Mesenteric fat pad (tissue), 1 donor: ENCODE data around the gene KRTAP10-5. TPM values are rescaled to one million over a fixed set of nuclear protein-coding genes. Genes with fewer than 3 reads are reported as not detected.
A peak's percentile ranks its signal among the peaks of the same experiment; 100 is the strongest.
"Not testable (repeated sequence)": the region's sequence is repeated elsewhere in the genome, so short reads cannot be mapped to it uniquely, and the experiment has no call there.

Experiments used
- DNase-seq: peaks from one replicate; pipeline ENCODE4 v3.0.0-alpha.2; 2020; ENCODE audit warnings: low spot score
- total RNA-seq: library from RNA; stranded (reverse); fragmentation: NEBNext Ultra II Directional; extraction: Animal tissue kit (Norgen Biotek cat#: 25700); gene quantifications from one replicate; pipeline ENCODE4 v1.2.1, GENCODE V29; 2021
- donor health status: DM: yes; HTN: yes; CAD: no.

The KRTAP10-5 gene
- total RNA-seq, 1 donor from 2014 or later = not detected

DNA sequence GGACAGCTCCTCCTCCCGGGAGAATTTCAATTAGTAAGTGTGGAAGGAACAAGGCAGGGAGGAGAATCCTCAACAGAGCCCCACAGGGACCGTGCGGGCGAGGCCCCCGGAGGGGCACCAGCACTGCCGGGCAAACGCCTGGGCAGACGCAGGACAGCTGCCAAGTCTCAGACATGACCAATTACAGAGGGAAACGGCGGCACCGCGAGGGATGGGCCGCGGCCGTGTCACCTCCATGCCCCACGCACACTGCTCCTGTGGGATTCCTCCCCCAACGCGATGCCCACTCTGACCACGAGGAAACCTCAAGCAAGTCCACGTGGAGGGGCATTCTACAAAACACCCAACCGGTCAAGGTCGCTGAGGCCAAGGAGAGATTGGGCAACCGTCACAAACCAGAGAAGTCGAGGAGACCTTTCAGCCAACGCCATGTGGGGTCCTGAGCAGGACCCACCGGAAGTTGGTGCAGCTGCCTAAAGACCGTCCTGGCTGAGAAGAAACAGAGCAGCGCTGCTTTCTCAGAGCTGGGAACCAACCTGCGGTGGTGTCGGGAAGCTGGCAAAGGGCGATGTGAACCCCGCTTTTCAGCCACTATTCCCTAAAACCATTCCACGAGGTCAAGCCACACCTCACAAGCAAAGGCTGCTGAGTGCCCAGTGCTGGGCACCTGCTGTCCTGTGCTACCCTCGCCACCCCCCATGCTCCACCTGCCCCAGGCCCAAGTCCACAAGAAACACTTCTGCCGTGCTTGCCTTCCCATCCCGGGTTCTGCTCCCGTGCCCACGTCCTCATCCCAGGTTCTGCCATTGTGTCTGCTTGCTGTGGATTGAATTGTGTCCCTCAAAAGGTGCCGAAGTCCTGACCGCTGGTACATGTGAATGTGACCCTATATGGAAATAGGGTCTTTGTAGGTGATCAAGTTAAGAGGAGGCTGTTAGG is 8.3 kb downstream of the KRTAP10-5 start:
- no peak for DNase-seq

DNA sequence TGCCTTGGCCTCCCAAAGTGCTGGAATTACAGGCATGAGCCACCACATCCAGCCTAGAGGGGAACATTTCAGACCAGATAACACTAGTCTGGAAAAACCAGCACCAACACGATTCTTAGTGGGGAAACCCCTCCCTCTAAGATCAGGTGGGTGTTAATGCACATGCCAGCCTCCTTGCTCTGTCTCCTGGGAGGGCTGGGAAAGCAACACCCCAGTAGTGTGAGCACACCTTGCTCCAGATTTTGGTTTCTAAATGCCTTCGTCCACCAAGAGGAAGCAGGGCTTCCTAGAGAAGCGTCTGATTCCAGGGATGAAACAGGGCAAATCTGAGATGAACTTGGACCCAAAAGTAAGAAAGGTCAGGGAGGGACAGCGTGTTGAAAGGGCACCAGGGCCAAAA is 9.1 kb downstream of the KRTAP10-5 start:
- no peak for DNase-seq

DNA sequence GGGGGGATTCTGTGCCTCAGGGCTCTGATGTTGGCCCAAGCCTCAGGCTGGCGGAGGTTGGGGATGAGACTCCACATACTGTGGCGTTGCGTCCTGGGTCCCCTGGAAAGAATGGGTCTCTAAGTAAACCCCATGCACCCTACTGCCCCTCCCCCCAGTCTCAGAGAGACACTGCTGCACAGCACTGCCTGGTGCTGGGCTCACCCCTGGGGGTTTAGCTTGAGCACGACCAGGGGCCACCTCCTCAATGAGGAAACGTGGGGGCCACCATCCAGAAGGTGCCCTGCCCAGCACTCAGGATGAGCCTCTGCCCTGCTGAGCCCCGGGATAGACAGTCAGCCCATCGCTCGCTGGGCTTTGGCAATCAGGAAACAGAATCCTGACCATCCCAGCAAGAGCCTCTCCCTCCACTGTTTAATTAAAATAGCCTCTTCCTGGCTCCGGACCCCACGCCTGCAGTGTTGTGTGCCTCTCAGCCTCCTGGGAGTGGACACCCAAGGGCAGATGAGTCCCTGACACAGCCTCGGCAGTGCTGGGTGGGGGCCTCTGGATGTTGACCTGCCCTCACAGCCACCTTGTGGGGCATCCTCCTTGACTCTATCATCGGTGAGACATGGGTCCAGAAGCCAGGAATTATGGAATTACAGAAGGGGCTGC is 10.4 kb downstream of the KRTAP10-5 start:
- no peak for DNase-seq

DNA sequence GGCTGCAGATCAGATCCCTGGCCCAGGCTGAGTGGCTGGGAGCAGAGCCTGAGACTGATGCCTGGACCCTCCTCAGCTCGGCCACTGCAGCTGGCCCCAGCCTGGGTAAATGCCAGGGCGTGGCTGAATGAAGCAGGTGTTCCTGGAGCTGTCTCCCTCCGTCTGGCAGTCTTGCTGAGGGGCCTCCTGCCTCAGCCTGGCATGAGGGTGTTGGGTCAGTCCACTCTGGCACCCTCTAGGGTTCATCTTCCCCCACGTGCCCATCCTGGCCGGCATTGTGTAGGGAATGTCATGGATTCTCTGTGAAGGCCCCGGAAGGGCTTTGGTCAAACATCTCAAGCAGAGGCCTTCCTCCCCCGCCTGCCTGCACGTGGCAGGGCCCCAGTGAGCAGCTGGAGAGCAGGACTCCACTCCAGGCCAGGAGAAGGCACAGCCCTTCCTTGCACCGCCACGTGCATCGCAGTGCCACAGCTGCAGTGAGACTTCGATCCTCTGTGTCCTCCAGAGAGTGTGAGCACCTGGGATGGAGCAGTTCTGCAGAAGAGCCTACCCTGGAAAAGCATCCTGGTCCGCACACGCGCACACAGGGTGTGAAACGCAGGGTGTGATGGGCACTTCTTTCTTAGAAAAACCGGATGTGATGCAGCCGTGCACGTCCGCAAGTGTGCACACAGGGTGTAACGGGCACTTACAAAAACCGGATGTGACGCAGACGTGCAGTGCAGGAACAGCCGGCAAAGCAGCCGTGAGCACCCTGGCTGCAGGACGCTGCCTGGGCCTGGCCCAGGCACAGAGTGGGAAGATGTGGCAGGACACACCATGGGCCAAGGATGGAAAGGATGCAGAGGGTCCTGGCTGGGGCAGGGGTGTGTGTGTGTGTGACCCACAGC is 11.5 kb downstream of the KRTAP10-5 start:
- DNase-seq = no peak

DNA sequence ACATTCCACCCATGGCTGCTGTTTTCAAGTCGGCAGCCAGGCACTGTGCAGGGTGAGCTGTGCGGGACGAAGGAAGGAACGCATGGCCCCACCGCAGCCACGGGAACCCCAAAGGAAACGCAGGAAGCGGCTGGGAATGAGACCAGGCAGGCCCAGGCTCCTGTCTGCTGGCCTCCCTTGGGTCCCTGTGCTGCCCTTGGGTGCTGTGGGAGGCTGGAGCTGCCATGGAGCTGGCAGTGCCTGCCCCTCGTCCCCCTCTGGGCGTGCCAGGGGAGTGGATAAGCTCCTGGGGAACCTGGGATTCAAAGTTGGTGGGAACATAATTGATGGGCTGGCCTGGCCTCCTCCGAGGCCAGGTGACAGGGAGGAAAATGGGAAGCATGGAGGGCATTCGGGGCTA is 12.1 kb downstream of the KRTAP10-5 start:
- DNase-seq = peak; percentile 85

- no peak for DNase-seq
Measured at GRCh38 chr21:44567481-44568171, 12.8 kb downstream of the KRTAP10-5 start.

DNA sequence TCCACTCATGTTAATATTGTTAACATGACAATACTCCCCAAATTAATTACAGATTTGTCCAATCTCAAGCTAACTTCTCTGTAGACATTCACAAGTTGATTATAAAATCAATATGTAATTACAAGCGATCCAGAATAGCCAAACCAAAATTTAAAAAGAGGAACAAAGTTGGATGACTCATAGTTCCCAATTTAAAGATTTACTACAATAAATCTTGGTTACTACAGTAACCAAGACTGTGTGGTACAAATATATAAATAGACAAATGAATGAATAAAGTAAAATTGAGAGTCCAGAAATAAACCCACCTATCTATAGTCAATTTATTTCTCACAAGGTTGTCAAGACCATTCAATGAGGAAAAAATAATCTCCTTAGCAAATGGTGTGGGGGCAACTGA is 14.0 kb downstream of the KRTAP10-5 start:
- DNase-seq = no peak

DNA sequence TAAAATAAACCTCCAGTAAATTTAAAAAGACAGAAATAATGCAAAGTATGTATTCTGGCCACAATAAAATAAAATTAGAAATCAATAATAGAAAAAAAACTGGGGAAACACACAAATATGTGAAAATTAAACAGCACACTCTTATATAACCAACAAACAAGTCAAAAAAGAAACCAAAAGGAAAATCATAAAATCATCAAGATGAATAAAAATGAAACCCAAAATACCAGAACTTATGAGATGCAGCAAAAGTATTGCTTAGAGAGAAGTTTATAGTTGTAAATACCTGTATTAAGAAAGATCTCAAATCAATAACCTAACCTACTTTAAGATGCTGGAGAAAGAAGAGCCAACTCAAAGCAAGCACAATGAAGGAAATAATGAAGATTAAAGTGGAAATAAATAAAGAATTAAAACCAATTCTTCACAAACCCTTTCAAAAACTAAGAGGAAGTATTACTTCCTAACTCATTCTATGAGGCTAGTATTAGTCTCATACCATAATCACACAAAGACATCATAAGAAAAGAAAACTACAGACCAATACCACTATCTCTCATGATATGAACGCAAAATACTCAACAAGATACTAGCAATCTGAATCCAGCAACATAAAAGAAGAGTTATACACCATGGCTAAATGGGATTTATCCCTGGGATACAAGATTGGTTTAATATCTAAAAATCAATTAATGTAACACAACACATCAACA is 15.4 kb downstream of the KRTAP10-5 start:
- DNase-seq = no peak

- no peak for DNase-seq
Measured at GRCh38 chr21:44564099-44564498, 16.3 kb downstream of the KRTAP10-5 start.

DNA sequence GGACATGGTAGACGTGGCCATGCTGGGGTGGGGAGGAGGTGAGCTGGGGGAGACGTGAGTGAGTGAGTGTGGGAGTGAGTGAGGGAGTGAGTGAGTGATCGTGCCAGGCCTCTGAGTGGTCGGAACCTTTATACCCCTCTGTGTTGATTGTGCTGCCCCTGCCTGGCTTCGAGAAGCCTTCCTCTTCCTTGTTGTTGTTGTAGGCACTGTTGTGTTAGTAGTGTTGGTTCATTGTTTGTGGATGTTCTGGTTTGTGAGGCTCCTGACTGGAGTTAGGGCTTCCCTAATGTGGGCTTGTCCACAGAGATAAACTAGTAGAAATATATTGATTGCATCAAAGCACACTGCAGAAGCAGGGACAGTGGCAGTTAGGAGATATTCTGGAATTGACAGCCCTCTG is 21.7 kb downstream of the KRTAP10-5 start, which contains the start of gene KRTAP10-3:
KRTAP10-3 (minus strand) TSS at position 101 of the 400 bp plus-strand sequence; CDS start at position 21, 80 bp downstream.
- no peak for DNase-seq

- not testable (repeated sequence) for DNase-seq
Measured at GRCh38 chr21:44558329-44558675, 22.1 kb downstream of the KRTAP10-5 start.

- peak; percentile 87 for DNase-seq
Measured at GRCh38 chr21:44557491-44558328, 22.7 kb downstream of the KRTAP10-5 start.

GRCh38 chr21:44556879-44557278 is 23.5 kb downstream of the KRTAP10-5 start:
- no peak for DNase-seq

- peak; percentile 64 for DNase-seq
Measured at GRCh38 chr21:44555200-44555875, 25.1 kb downstream of the KRTAP10-5 start.

GRCh38 chr21:44552681-44553080 is 27.7 kb downstream of the KRTAP10-5 start:
- DNase-seq = peak; percentile 76

DNA sequence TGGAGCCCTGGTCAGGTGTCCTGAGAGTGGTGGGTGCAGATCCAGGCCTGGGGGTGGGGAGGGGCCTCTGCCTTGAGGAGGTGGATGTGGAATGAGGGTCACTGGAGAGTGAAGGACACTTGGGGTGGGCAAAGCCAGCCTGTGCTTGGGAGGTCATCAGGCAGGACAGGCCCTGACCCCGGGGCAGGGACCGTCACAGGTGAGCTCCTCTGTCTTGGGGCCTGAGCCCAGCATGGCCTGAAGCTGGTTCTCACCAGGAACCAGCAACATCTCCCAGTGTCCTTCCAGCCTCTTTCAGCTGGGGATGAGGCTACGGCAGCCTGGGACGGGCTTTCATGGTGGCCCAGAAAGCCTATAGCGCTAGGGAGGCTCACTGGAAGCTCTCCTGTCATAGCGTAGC is 28.3 kb downstream of the KRTAP10-5 start:
- DNase-seq = peak; percentile 67

GRCh38 chr21:44551340-44551961 is 29.0 kb downstream of the KRTAP10-5 start, which contains the start of gene KRTAP10-2:
Gene KRTAP10-2, minus strand, starts transcription at chr21:44551505. Its CDS starts 47 bp downstream, at chr21:44551458.
- peak; percentile 83 for DNase-seq

DNA sequence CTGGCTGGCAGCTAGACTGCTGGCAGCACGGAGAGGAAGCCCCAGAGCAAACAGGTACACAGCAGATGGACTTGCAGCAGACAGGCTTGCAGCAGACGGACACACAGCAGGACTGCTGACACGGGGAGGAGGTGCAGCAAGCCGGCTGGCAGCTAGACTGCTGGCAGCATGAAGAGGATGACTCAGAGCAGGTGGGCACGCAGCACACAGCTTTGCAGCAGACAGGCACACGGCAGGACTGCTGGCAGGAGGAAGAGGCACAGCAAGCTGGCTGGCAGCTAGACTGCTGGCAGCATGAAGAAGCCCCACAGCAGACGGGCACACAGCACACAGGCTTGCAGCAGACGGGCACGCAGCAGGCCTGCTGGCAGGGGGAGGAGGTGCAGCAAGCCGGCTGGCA is 29.6 kb downstream of the KRTAP10-5 start:
- peak; percentile 35 for DNase-seq
